HG02759 (cell line): ENCODE measurements around the gene KDM4C.
"Not testable (repeated sequence)": the region's sequence is repeated elsewhere in the genome, so short reads cannot be mapped to it uniquely, and the experiment has no call there.

Experiments
- ATAC-seq: cut with Tn5 transposase; IDR thresholded peaks from one replicate; pipeline ENCODE4 v1.9.1; 2021; ENCODE audit warnings: mild to moderate bottlenecking, moderate library complexity; ENCODE audit not compliant: unreplicated experiment

The KDM4C gene

GRCh38 chr9:6926436-6926835, 168.7 kb downstream of the KDM4C start:
- ATAC-seq = no peak

- no peak for ATAC-seq
Observed at GRCh38 chr9:6927838-6928237, 170.1 kb downstream of the KDM4C start.

- ATAC-seq = no peak
Observed at GRCh38 chr9:6928863-6929262, 171.1 kb downstream of the KDM4C start.

GRCh38 chr9:6929441-6930215, 171.9 kb downstream of the KDM4C start:
- no peak for ATAC-seq

GRCh38 chr9:6930827-6931226, 173.1 kb downstream of the KDM4C start:
- no peak for ATAC-seq

GRCh38 chr9:6931913-6932312, 174.1 kb downstream of the KDM4C start:
- ATAC-seq = peak; percentile 56

- ATAC-seq = no peak
Observed at GRCh38 chr9:6936103-6936502, 178.3 kb downstream of the KDM4C start.

GRCh38 chr9:6937209-6937608, 179.4 kb downstream of the KDM4C start:
- ATAC-seq = no peak

- no peak for ATAC-seq
Observed at GRCh38 chr9:6938447-6938846, 180.7 kb downstream of the KDM4C start.

GRCh38 chr9:6938873-6939272, 181.1 kb downstream of the KDM4C start:
- no peak for ATAC-seq

- ATAC-seq = no peak
Observed at GRCh38 chr9:6941501-6941900, 183.7 kb downstream of the KDM4C start.

- no peak for ATAC-seq
Observed at GRCh38 chr9:6942406-6942805, 184.6 kb downstream of the KDM4C start.

- no peak for ATAC-seq
Observed at GRCh38 chr9:6943293-6943692, 185.5 kb downstream of the KDM4C start.

GRCh38 chr9:6944093-6944551, 186.3 kb downstream of the KDM4C start:
- ATAC-seq = no peak

GRCh38 chr9:6944896-6945295, 187.1 kb downstream of the KDM4C start:
- no peak for ATAC-seq

- ATAC-seq = no peak
Observed at GRCh38 chr9:6945816-6946215, 188.0 kb downstream of the KDM4C start.

- ATAC-seq = no peak
Observed at GRCh38 chr9:6946583-6947166, 188.9 kb downstream of the KDM4C start.

- ATAC-seq = not testable (repeated sequence)
Observed at GRCh38 chr9:6948921-6949320, 191.1 kb downstream of the KDM4C start.

GRCh38 chr9:6955251-6955921, 197.6 kb downstream of the KDM4C start:
- peak; percentile 47 for ATAC-seq

- no peak for ATAC-seq
Observed at GRCh38 chr9:6956879-6957278, 199.1 kb downstream of the KDM4C start.

- ATAC-seq = no peak
Observed at GRCh38 chr9:6959270-6960000, 201.7 kb downstream of the KDM4C start.
